Ovary (tissue), 9 donors: Measurements from ENCODE around the gene RASAL2. TPM values are rescaled to one million over a fixed set of nuclear protein-coding genes. Genes with fewer than 3 reads are reported as not detected.

Experiments used
- DNase-seq, 5 donors: peaks; one replicate each; pipeline ENCODE4 v3.0.0-alpha.2; 2019 to 2020
- H3K27ac ChIP-seq, 2 donors: fragments of 200-600 bp; one replicate each; pipeline versions ENCODE4 v1.5.1 to v1.8.0; 2019 to 2022
- H3K27me3 ChIP-seq: fragments of 200-600 bp; one replicate; pipeline ENCODE4 v1.8.0; 2022
- H3K36me3 ChIP-seq: fragments of 200-600 bp; sonication (generic); one replicate; pipeline ENCODE4 v1.5.1; 2019
- H3K4me1 ChIP-seq: one replicate; pipeline ENCODE4 v1.8.1; 2013; ENCODE audit warnings: mild to moderate bottlenecking, moderate library complexity; ENCODE audit not compliant: insufficient read depth
- H3K4me3 ChIP-seq: fragments of 200-600 bp; sonication (generic); one replicate; pipeline ENCODE4 v1.5.1; 2017
- H3K9me3 ChIP-seq, 2 donors: fragments of 200-600 bp in 1 of 2; sonication (generic) in 1 of 2; one replicate each; pipeline versions ENCODE4 v1.5.1 to v1.8.1; 2013 to 2019; ENCODE audit warnings: mild to moderate bottlenecking in 1 of 2, moderate library complexity in 1 of 2
- CTCF ChIP-seq, 3 donors: fragments of 450-650 bp in 2 of 3; fragments of 200-600 bp in 1 of 3; IDR thresholded peaks; one replicate each; pipeline versions ENCODE4 v1.5.1 to v1.8.0; 2016 to 2022; ENCODE audit warnings: antibody characterized with exemption in 3 of 3, mild to moderate bottlenecking in 1 of 3
- EP300 ChIP-seq: sonication (generic); formaldehyde crosslinking; IDR thresholded peaks from one replicate; pipeline ENCODE4 v1.6.1; 2017; ENCODE audit warnings: antibody characterized with exemption
- POLR2A ChIP-seq: fragments of 450-650 bp; IDR thresholded peaks from one replicate; pipeline ENCODE4 v1.6.1; 2017; ENCODE audit warnings: antibody characterized with exemption, mild to moderate bottlenecking, moderate library complexity
- WGBS, 3 donors: extraction: QIAGEN DNeasy Blood & Tissue Kit in 1 of 3; methylation state at CpG; one replicate each; pipeline versions ENCODE4 v1.1.5 to v1.1.7; 2013 to 2017; 5-methylcytosine and 5-hydroxymethylcytosine counted together
- intact Hi-C, 4 donors: fragments of 100-400 bp; cut with DNase I; formaldehyde crosslinking; loops; one replicate each; pipeline versions ENCODE4 v1.11.0 to v1.15.1; 2022 to 2023
- polyA plus RNA-seq, 2 donors: library from polyadenylated mRNA; stranded (reverse); fragments of 200-250 nt in 1 of 2; fragments of 350-450 nt in 1 of 2; fragmentation: Illumina TruSeq in 1 of 2; extraction: RNeasy Lipid Tissue Mini Kit (QIAGEN cat#74804) in 1 of 2; gene quantifications; one replicate each; pipeline ENCODE4 v1.2.3, GENCODE V29; 2013 to 2014
- total RNA-seq, 7 donors: library from RNA; depleted of rRNA in 2 of 7; stranded (reverse); fragments of >200 nt in 2 of 7; fragmentation: NEBNext Ultra II Directional in 3 of 7; extraction: Animal tissue kit (Norgen Biotek cat#: 25700) in 3 of 7; gene quantifications; one replicate each; pipeline versions ENCODE4 v1.1.0 to v1.2.4, GENCODE V29; 2016 to 2023
- donor health status: DM: no; HTN: no; CAD: no; lungs with moderate emphysema.
- donor health status: DM: no; HTN: no; CAD: no.
- donor health status: Bipolar disorder and iron deficiency.
- donor health status: DM: yes; HTN: yes; CAD: no.
- donor health status: DM: no; HTN: no; CAD: no.
- donor health status: DM: yes; HTN: yes; CAD: no.

The RASAL2 gene
- total and polyA plus RNA-seq, 9 donors, result 4.2 to 20.5 (median 11.5) TPM

GRCh38 chr1:178121883-178122282, 28.0 kb downstream of the RASAL2 start:
- Histone ChIP-seq H3K27ac (no peak overlapping the region), H3K9me3 (no peaks in the 10 kb centered on the region), H3K36me3 (no peaks in the 10 kb centered on the region), H3K27me3 (no peaks in the 10 kb centered on the region), H3K4me1 (peaks cover 2% of the 10 kb centered on the region), H3K4me3 (no peak overlapping the region)
- WGBS, 3 donors, result 14 to 27% (median 14%) methylated on average over 4 of the region's 4 CpGs
- TF ChIP-seq CTCF (IDR thresholded peaks at IDR 0.05) (no peak), POLR2A (no peak), EP300 (no peak)
- intact Hi-C loops, result no loop called here
- DNase-seq, result no peak

- peaks cover 2% of the 10 kb centered on the region for H3K4me1 ChIP-seq
- H3K9me3 ChIP-seq, result no peaks in the 10 kb centered on the region
- intact Hi-C loops, result no loop called here
- H3K27me3 ChIP-seq, result no peaks in the 10 kb centered on the region
- WGBS, 3 donors, result 15 to 35% (median 21%) methylated on average over 1 of the region's 1 CpG
- H3K36me3 ChIP-seq, result no peaks in the 10 kb centered on the region
- no peak for DNase-seq
- TF ChIP-seq CTCF (IDR thresholded peaks at IDR 0.05), result no peak
- TF ChIP-seq POLR2A, result no peak
- no peak for TF ChIP-seq EP300
- H3K27ac ChIP-seq, result no peak overlapping the region
- no peak overlapping the region for H3K4me3 ChIP-seq
Observed at GRCh38 chr1:178122283-178122682, 28.4 kb downstream of the RASAL2 start.

- Histone ChIP-seq H3K9me3 (no peaks in the 10 kb centered on the region), H3K36me3 (no peaks in the 10 kb centered on the region), H3K27me3 (no peaks in the 10 kb centered on the region), H3K27ac (no peak overlapping the region), H3K4me1 (peaks cover 2% of the 10 kb centered on the region), H3K4me3 (no peak overlapping the region)
- no peak for DNase-seq
- TF ChIP-seq CTCF (IDR thresholded peaks at IDR 0.05), result no peak
- TF ChIP-seq POLR2A, result no peak
- TF ChIP-seq EP300, result no peak
- intact Hi-C loops, result no loop called here
Observed at GRCh38 chr1:178124115-178124514, 30.2 kb downstream of the RASAL2 start.

GRCh38 chr1:178126261-178126660, 32.4 kb downstream of the RASAL2 start:
- H3K27ac ChIP-seq, result no peak overlapping the region
- no peaks in the 10 kb centered on the region for H3K27me3 ChIP-seq
- intact Hi-C loops, result no loop called here
- peaks cover 2% of the 10 kb centered on the region for H3K4me1 ChIP-seq
- no peak for DNase-seq
- TF ChIP-seq POLR2A (no peak), CTCF (IDR thresholded peaks at IDR 0.05) (no peak), EP300 (no peak)
- no peaks in the 10 kb centered on the region for H3K36me3 ChIP-seq
- H3K4me3 ChIP-seq, result no peak overlapping the region
- no peaks in the 10 kb centered on the region for H3K9me3 ChIP-seq

GRCh38 chr1:178126741-178127185, 32.9 kb downstream of the RASAL2 start:
- no peaks in the 10 kb centered on the region for H3K36me3 ChIP-seq
- H3K27ac ChIP-seq, result no peak overlapping the region
- peaks cover 2% of the 10 kb centered on the region for H3K4me1 ChIP-seq
- no peaks in the 10 kb centered on the region for H3K9me3 ChIP-seq
- WGBS, 3 donors, result 93 to 96% (median 94%) methylated on average over 1 of the region's 1 CpG
- DNase-seq, result no peak
- H3K4me3 ChIP-seq, result no peak overlapping the region
- intact Hi-C loops, result no loop called here
- H3K27me3 ChIP-seq, result no peaks in the 10 kb centered on the region
- TF ChIP-seq EP300 (no peak), CTCF (IDR thresholded peaks at IDR 0.05) (no peak), POLR2A (no peak)
